GM12873 (cell line): ENCODE data around the gene LRRC27.

Source experiments
- CTCF ChIP-seq: IDR thresholded peaks from 2 replicates; pipeline ENCODE4 v1.5.1; 2012; ENCODE audit warnings: low read depth, mild to moderate bottlenecking, moderate library complexity, low read length, control low read depth; ENCODE audit not compliant: insufficient read depth; ENCODE audit errors: missing control alignments

The LRRC27 gene

DNA sequence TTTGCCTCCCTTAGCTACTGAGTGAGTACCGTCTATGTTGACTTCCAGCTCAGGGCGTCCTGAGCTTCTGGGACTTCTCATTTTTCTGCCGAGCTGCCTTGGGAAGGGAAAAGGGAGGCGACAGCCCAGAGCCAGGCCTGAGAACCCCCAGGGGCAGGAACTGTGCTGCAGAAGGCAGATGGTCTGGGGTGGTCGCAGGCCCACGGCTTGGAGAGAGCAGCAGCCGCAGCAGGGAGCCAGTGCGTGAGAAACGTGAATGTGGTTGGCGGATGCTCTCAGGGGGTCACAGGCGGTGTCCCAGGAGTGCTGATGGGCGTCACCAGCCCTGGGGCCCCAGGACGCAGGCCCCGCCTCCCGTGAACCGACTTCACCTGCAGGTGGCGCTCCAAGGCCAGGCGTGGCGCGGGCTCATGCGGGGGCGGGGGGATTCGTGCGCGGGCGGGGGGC, 55.8 kb downstream of the LRRC27 start:
- peak; percentile 66 for TF ChIP-seq CTCF

DNA sequence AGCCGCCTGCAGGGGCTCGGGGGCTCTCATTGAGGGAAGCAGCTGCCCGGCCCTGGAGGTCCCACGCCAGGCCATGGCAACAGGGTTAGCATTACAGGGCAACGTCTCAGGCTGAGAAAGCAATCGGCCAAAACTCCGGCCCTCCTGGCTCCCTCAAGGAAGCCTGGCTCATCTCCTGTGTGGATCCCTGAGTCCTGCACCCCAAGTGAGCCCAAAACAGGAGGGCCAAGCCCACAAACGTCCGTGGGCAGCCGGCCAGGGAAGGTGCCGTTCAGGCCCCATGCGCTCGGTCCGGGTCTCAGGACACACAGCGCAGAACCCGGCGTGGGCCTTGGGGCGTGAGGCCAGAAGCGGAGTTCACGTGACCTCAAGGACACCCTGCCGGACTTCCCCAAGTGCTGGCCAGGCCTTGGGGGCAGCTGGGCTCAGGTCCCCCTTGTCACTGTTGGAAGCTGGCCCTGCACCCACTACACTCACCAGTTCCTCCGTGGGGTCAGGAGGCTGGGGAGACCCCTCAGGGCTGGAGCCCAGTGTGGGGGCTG, 57.0 kb downstream of the LRRC27 start:
- no peak for TF ChIP-seq CTCF

- no peak for TF ChIP-seq CTCF
Observed at GRCh38 chr10:132389433-132390169, 57.6 kb downstream of the LRRC27 start.

GRCh38 chr10:132390170-132390920, 58.4 kb downstream of the LRRC27 start:
- TF ChIP-seq CTCF: no peak

DNA sequence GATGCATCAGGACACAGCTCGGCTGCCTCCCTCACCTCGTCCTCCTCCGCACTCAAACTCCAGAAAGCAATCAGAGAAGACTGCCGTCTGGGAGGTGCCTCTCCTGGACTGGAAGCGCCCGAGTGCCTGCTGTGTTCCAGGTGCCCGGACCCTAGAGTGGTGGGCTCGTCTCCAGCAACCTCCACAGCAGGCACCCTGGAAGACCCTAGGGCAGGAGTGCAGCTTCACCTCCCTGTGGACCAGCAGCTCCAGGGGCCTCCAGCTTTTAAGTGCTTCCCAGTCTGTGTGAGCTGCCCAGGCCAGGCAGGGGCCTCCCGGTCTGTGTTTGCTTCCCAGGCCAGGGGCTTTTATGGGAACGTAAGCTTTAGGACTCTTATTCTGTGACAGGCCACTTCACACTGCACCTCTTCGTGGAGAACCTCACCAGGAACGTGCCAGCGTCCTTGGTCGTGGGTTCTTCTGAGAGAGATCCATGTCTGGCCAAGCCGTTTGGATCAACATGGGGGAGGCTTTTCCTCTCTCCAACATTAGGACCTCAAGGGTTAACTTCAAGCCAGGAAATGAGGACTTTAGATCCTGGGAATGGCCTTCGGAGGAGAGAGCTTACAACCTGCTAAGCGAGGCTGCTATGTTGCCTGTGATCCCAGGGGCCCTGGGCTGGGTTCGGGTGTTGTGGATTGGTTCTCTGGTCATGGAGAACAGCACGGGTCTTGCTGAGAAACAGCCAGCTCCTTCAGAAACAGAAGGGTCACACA, 59.1 kb downstream of the LRRC27 start:
- TF ChIP-seq CTCF: no peak

DNA sequence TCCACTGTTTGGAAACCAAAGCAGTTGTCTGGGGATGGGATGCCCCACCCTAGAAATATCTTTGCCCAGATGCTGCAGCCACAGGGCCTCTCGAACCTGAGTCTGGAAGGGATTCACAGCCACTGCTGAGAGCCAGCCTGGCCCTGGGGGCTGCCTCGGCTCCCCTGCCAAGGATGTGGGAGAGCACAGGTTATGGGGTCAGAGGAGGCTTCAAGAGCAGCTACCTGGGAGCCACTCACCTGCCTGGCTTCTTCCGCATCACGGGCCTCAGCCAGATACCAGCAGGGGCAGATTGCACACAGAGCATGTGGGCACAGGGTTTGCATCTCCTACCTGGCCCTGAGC, 59.7 kb downstream of the LRRC27 start:
- no peak for TF ChIP-seq CTCF
